Measurements from ENCODE around the gene DLG2.
"Not testable (repeated sequence)": the region's sequence is repeated elsewhere in the genome, so short reads cannot be mapped to it uniquely, and the experiment has no call there.

DLG2 gene

DNA sequence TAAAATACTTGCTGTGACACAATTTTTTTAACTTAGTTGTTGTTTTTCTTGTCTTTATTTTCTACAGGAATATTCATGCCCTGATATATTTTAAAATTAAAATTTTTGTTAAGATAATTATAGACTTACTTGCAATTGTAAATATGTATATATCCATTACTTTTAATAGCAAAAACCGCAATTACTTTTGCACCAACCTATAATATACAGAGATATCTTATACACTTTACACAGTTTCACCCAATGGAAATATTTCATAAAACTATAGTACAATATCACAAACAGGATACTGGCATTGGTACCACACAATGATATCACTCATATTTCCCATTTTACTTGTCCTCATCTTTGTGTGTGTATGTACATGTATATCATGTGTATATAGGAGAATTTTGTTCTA is 188.8 kb downstream of the DLG2 start:
- no peak for DNase-seq

DNA sequence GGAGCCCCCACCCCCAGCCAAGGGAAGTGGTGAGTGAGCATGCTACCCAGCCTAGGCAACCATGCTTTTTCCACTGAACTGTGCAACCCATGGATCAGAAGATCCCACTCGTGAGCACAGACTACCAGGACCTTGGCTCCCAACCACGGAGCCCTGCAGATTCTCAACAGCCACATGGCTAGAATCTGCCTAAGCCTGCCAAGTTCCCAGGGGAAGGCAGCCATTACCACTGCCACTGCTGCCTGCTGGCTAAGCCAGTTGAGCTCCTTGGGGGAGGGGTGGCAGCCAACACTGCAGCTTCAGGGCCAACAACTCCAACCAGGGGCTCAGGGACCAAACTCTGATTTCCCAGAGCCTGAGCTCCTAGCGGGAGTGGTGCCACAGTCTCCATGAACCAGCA is 195.8 kb downstream of the DLG2 start:
- DNase-seq: no peak

DNA sequence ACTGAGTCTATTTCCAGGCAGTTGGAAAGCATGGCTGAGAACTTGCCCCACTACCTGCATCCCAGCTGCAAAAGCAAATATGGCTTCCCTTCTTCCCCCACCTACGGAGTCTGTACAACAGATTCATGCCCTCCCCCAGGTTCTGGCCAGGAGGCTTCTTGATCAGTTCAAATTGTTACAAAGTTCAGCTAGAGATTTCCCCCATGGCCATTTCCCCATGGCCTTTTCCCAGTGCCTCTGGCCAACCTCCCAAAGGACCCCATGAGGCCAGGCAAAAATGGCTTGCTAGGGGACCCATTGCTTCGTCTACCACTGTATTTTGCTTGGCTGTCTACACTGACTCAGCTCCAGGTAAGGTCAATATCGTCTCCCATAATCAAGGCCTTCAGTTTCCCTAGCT is 203.3 kb downstream of the DLG2 start:
- DNase-seq: no peak

DNA sequence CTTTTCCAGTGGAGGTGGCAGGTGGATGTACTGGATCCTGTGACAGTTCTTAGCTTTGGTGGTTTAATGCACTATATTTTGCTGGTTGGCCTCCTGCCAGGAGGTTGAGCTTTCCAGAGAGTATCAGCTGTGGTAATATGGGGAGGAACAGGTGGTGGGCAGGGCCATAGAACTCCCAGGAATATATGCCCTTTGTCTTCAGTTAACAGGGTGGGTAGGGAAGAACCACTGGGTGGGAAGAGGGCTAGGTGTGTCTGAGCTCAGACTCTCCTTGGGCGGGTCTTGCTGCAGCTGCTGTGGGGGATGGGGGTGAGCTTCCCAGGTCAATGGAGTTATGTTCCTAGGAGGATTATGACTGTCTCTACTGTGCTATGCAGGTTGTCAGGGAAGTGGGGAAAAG is 203.8 kb downstream of the DLG2 start:
- DNase-seq: no peak

DNA sequence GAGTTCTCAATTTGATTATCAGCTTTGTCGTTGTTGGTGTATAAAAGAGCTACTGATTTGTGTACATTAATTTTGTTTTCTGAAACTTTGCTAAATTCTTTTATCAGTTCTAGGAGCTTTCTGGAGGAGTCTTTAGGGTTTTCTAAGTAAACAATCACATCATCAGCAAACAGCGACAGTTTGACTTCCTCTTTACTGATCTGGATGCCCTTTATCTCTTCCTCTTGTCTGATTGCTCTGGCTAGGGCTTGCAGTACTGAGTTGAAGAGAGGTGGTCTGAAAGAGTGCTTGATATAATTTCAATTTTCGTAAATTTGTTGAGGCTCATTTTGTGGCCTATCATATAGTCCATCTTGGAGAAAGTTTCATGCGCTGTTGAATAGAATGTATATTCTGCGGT is 213.0 kb downstream of the DLG2 start:
- no peak for DNase-seq

DNA sequence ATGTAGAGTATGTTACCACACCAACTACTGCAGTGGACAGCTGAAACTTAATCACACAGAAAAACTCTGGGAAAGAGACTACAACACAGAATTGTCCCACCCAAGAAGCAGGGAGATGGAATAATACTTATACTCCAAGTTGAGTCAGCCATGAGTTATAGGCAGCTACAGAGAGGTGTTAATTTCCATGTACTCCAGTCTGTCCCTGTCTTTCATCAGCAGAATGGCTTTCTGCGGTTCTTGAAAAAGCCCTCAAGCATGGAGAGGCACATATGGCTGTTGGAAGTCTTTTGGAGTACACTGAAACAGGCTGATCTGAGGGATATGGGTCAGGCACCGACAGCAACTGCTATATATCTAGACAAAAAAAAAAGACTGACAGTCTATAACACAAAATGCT is 219.5 kb downstream of the DLG2 start:
- DNase-seq: no peak

DNA sequence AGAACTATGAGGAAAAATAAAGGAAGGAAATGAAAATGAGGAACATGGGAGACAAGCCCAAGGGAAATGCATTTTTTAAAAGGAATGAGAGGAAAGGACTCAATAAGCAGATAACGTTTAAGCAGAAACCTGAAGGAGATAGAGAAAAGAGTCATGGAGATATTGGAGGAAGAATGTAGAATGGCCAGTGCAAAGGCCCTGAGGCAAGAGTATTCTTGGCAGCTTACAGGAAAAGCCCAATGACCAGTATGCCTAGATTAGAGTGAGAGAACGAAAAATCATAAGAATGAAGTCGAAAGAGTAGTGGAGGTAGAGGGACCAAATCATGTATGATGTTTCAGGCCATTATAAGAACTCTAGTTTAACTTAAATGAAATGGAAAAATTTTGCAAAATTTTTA is 220.3 kb downstream of the DLG2 start:
- DNase-seq: no peak

DNA sequence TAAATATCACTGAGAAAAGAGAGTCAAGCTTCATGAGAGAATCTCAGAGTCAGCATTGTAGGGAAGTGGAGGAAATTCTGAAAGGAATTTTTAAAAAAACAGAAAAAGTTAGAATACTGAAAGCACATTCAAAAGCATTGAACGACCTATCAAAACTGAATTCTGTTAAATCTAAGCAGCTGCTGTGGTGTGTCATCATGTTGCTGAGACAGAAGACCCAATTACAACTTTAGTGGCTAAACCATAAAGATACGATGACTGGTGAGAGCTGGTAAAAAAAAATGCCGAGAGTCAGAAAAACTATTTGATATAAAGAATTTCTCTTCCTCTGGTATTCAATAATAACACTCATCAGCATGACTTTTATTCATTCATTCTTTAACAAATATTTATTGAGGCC is 220.8 kb downstream of the DLG2 start:
- no peak for DNase-seq

DNA sequence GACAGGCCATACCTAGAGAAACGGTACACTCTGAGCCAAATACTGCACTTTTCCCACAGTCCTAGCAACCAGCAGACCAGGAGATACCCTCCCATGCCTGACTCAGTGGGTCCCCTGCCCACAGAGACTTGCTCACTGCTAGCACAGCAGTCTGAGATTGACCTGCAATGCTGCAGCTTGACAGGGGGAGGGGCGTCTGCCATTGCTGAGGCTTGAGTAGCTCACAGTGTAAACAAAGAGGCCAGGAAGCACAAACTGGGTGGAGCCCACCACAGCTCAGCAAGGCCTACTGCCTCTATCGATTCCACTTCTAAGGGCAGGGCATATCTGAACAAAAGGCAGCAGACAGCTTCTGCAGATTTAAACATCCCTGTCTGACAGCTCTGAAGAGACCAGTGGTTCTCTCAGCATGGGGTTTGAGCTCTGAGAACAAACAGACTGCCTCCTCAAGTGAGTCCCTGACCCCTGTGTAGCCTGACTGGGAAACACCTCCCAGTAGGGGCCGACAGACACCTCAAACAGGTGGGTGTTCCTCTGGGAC is 231.6 kb downstream of the DLG2 start:
- not testable (repeated sequence) for DNase-seq

DNA sequence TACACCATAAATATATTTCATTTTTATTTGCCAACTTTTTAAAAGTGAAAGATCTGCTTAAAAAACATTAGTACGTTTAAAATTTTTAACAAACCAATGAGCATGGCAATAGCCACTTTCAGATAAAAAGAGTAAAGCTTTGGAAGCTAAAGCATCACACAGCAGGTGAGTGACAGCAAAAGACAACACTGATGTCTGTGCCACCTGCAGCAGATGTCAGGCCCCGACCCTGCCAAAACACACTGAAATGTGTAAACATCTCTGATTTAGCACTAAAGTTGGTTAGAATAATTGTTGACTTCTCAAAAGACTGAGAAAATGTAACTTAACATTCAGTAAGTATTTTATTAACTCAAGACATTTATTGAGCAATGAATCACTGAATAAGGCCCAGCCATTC is 232.9 kb downstream of the DLG2 start:
- no peak for DNase-seq

DNA sequence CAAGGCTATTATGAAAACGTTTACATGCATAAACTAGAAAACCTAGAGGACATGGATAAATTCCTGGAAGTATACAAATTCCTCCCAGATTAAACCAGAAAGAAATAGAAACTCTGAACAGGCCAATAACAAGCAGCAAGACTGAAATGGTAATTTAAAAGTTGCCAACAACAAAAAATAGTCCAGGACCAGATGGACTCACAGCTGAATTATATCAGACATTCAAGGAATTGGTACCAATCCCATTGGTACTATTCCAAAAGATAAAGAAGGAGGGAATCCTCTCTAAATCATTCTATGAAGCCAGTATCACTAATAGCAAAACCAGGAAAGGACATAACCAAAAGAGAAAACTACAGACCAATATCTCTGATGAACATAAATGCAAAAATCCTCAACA is 236.0 kb downstream of the DLG2 start:
- DNase-seq: no peak

DNA sequence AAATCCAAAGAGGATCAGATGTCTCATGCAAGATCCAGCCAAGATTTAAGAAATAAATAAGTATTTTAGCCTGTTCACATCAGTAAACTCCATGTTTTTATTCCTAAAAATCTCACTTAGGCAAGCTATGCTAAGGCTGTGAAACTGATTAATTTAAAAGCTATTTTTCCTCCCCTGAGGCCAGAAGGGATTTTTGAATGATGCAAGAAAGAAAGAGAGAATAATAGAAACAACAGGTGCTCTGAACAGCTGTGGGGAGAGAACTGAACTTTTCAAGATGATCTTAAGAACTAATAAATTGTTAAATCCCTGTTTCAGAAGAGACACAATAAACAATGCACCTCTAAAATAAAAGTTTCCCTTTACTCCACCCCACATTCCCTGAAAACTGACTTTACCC is 241.6 kb downstream of the DLG2 start:
- no peak for DNase-seq

DNA sequence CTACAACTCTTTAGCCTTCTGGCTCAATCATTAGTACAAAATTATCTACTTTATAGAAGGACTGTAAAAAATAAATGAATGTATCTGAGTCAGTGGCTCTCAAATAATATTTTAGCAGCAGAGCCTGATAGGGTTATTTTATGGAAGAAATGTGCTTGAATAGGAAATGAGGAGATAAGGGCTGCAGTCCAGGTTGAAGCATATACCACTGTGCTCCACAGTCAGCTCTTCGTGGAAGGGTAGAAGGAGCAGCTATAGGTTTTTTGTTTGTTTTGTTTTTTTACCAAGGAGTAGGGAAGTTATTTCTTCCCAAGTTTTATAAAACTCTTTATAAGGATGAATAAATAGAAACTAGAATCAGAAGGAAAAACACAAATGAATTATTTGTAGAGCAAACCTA is 242.0 kb downstream of the DLG2 start:
- DNase-seq: no peak

DNA sequence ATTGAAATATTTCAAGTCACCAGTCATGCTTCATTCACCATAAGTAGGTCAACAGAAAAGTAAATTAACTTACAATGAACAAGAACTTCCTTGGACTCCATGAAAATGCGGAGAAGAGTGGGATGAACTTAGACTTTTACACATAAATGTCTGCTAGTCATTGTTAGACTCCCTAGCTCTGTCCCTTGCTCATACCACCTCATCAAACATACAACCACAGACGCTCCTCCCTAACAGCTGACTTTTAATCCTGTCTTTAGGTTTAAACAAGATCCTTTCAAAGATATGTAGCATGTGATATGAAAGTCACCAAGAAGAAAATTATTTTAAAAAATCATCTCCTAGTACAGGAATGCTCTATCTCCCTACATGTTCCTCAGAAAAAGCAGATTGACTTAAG is 248.1 kb downstream of the DLG2 start:
- no peak for DNase-seq

DNA sequence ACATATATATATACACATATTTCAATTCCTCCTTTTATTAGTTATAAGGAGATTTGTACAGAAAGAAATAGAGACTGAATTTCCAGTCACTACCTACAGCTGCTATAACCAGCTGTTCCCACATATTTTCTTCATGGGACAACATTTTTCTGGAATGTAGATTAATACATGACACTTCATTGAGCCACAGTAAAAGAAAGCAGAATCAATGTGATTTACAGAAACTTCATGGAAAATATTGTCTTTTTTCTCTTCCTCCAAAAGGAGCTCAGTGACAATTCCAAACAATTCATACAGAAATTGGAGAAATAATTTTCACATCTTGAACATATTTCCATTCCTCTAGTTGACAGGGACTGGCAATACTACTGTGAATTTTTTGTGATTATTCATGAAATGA is 249.2 kb downstream of the DLG2 start:
- DNase-seq: no peak

DNA sequence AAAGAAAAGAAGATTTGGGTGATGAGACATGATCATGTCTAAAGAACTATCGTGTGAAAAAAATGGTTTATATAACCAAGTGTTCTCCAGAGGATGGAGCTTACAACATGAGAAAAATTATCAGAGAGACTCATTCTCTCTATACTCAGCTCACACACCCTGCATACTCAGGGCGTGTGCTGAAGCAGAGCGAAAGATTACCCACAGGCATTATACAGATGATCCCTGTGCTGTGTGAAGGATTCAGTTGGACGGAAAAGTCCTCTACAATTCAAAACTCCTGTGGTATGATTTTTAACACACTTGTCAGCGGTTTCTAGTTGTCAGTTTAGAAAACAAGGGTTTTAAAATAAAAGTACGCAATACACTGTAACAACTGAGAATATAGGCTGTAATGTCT is 267.3 kb downstream of the DLG2 start:
- DNase-seq: no peak

DNA sequence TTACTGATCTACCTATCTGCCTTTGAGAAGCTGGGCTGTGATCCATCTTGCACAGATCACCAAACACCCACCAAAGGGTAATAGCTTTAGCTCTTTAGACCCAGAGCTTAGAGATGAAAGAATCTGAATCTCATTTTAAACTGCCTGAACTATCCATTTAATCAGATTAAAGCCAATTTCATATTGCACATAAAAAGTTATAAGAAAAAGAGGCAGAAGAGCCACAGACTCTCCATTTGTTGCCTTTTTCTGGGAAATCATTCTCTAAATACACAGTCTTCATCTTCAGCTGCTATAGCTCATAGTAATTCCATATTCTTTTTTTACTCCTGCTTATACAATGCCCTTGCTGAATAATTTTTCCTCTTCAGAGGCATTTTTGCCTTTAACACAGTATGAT is 271.2 kb downstream of the DLG2 start:
- no peak for DNase-seq

DNA sequence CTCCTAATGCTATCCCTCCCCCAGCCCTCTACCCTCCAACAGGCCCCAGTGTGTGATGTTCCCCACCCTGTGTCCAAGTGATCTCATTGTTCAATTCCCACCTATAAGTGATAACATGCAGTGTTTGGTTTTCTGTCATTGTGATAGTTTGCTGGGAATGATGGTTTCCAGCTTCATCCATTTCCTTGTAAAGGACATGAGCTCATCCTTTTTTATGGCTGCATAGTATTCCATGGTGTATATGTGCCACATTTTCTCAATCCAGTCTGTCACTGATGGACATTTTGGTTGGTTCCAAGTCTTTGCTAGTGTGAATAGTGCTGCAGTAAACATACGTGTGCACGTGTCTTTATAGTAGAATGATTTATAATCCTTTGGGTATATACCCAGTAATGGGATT is 277.6 kb downstream of the DLG2 start:
- not testable (repeated sequence) for DNase-seq

DNA sequence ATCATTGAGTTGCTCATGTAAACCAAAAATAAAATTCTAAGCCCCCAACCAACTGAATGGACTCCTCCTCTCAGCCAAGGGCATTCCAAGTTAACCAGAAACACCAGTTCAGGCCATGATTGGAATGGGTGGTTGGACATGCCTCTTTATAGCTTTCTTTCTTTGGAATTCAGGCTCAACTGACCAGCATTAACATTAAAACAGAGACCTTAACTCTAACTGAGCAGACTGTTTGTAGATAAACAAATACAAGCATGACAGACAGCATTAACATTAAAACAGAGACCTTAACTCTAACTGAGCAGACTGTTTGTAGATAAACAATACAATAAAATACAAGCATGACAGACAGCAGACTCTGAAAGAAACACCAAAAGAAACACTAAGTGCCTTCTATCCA is 278.2 kb downstream of the DLG2 start:
- DNase-seq: no peak

DNA sequence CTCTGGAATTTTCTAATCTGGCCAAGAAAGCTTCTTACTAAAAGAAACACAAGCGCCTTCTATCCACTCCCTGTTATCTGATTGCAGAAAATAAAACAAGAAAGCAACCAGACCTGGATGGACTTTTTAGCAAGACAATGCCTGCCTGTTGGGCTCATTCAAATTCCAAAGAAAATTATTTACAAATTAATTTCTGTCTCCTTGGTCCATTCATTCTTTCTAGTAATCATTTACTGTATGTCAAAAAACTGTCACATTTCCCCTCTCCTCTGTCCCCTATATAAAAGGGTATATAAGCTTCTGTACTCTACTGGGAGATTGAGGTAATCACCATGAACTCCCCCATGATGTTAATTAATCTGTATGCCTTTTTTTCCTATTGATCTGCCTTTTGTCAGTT is 279.9 kb downstream of the DLG2 start:
- no peak for DNase-seq

DNA sequence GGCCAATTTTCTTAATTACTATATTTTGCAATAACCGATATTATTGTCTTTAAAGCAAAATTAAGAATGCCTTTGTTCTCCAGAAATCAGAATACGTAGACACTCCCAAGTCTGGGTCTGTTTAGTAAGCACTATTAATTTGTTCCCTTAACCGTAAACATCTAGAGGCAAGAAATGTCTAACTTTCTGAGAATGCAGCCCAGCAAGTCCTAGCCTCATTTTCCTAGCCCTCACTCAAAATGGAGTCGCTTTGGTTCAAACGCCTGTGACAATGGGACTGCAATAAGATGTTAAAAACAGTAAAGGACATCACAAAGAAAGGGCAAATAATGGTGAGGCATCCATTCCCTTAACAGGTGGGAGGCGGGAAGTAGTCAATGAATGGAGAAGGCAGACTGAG is 280.7 kb downstream of the DLG2 start:
- DNase-seq: no peak

DNA sequence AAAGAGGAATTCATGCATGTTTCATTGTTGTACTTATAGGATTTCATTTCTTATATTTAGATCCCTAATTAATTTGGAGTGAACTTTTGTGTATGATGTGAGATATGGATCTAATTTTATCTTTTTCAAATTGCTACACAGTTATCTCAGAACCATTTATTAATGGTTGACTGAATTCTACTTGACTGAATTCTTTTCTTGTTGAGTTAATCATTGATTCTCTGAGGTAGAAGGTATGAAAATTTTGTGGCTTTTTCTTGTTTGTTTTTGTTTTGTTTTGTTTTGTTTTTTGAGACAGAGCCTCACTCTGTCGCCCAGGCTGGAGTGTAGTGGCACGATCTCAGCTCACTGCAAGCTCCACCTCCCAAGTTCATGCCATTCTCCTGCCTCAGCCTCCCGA is 286.3 kb downstream of the DLG2 start:
- not testable (repeated sequence) for DNase-seq

DNA sequence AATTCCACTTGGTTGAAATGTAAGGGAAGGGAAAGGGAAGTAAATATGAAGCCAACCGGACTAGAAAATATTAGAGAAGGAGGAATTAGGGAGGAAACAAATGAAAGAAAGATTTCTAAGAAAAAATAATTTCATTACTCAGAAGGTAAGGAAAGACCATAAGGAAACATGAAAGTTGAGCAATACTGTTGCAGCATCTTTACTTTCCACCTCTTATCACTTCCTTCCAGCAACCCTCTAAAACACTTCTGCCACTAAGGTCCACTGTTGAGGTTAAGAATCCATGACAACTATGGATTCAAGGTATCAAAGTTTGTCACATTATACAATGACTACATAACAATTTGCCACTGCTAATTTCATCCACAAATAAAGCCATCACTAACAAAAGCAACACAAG is 308.6 kb downstream of the DLG2 start:
- no peak for DNase-seq

DNA sequence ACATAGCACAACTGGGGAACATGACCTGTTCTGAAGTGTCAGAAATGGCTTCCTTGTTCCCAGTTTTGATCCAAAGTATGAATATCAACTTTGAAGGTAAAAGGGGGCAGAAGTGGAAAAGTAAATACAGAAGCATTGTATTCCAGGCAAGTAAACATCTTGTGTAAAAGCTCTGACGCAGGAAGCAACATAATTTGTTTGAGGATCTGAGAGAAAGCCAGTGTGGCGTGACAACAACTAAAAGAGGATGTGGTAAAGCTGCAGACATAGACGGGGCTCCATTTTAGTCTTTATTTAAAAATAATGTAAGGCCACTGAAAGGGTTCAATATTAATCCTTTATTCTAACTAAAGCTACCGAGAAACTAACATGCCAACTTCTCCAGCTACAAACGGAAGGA is 310.2 kb downstream of the DLG2 start:
- no peak for DNase-seq

DNA sequence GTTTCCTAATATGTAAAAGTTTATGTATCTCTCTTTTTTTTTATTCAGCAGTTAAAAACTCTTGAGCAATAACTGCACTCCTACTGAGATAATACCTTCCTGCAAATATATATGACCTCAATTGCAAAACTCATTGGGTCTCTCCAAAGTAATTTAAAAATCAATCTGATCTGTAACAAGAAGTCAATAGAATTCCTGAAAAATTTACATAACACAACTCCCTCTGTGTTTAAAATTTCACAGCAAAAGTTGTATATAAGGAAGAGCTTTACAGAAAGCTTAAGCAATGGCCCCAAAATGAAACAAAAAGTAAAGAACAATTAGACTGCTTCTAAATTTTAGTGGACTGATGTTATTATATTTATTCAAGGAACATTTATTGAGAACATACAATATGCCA is 313.4 kb downstream of the DLG2 start:
- no peak for DNase-seq

DNA sequence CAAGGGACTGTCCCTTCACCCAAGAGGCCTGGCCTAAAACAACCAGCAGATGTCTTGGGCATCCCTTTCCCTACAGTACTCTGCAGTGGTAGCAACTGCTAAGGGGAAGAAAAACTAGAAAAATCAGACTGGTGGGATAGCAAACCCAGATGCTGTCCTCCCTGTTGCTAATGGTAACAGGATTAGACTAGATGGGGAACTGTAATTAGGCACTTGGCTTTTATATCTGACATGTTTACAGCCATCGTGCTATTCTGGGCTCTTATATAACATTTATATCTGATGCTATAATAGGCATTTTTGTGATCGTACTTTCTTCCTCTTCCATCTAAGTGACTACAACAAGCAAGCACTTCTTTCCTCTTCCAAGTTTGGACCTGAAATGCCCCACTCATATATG is 316.7 kb downstream of the DLG2 start:
- no peak for DNase-seq
